Endothelial cell of umbilical vein (primary cell): ENCODE results near the gene TUBB2A. TPM values are rescaled to one million over a fixed set of nuclear protein-coding genes. Genes with fewer than 3 reads are reported as not detected.

ENCODE experiments used
- BruUV-seq: library from RNA; stranded (reverse); fragments of 400-500 nt; replicated peaks from 2 replicates; lab custom pipeline; 2021; lab: Mats Ljungman, UMichigan
- CTCF ChIA-PET: fragments of 300-600, 350-600 bp; sonication (Branson Sonifier 250); formaldehyde crosslinking; loops from one replicate; lab custom pipeline; 2021; ENCODE audit warnings: antibody characterized with exemption, inconsistent platforms; lab: Charles Lee
- POLR2A ChIA-PET: fragments of 300-600, 350-600 bp; sonication (Branson Sonifier 250); formaldehyde crosslinking; loops from one replicate; lab custom pipeline; 2021; ENCODE audit warnings: antibody characterized with exemption, inconsistent platforms; lab: Charles Lee
- DNase-seq: peaks from one replicate; pipeline ENCODE4 v3.0.0-alpha.2; 2011; ENCODE audit warnings: low read depth, low spot score
- FAIRE-seq: peaks from 2 replicates; lab custom pipeline; 2011; peaks lifted over from hg19 to GRCh38; lab: Jason Lieb, UNC
- H2AFZ ChIP-seq: 2 replicates; pipeline ENCODE4 v1.6.0; 2012; ENCODE audit warnings: low read depth, low read length, control low read depth, inconsistent platforms
- H3K27ac ChIP-seq: 2 replicates; pipeline ENCODE4 v1.5.1; 2011; ENCODE audit warnings: low read depth, mild to moderate bottlenecking, control low read depth, low read length, moderate library complexity; ENCODE audit not compliant: insufficient read depth
- H3K27me3 ChIP-seq, 2 experiments: 2 replicates each; pipeline versions ENCODE4 v1.6.0 to v1.6.1; 2011; ENCODE audit warnings: low read length in 2 of 2, mixed read lengths in 1 of 2; ENCODE audit not compliant: control insufficient read depth in 2 of 2, insufficient read depth in 2 of 2
- H3K36me3 ChIP-seq, 2 experiments: 2 replicates in 1 of 2; 3 replicates in 1 of 2; pipeline ENCODE4 v1.5.1; 2011; ENCODE audit warnings: low read length in 2 of 2, mild to moderate bottlenecking in 1 of 2, moderate library complexity in 1 of 2; ENCODE audit not compliant: control insufficient read depth in 2 of 2, insufficient read depth in 2 of 2; ENCODE audit errors: extremely low read depth in 1 of 2
- H3K4me1 ChIP-seq: 3 replicates; pipeline ENCODE4 v1.5.1; 2011; ENCODE audit warnings: mild to moderate bottlenecking, low read length; ENCODE audit not compliant: control insufficient read depth, insufficient read depth; ENCODE audit errors: extremely low read depth
- H3K4me2 ChIP-seq: 2 replicates; pipeline ENCODE4 v1.6.1; 2011; ENCODE audit warnings: low read length, control low read depth, mixed read lengths; ENCODE audit not compliant: insufficient read depth
- H3K4me3 ChIP-seq, 3 experiments: fragments of 200-600 bp in 1 of 3; sonication (generic), shearing (Covaris generic) in 1 of 3; replicated peaks in 1 of 3; 2 replicates each; pipeline ENCODE4 v1.5.1; 2011 to 2016; ENCODE audit warnings: control low read depth in 3 of 3, low read length in 3 of 3, mild to moderate bottlenecking in 2 of 3, inconsistent platforms in 1 of 3, low read depth in 1 of 3, moderate library complexity in 1 of 3; ENCODE audit not compliant: insufficient read depth in 1 of 3
- H3K79me2 ChIP-seq: 2 replicates; pipeline ENCODE4 v1.6.0; 2012; ENCODE audit warnings: low read length, inconsistent platforms; ENCODE audit not compliant: control insufficient read depth, insufficient read depth
- H3K9ac ChIP-seq: replicated peaks from 2 replicates; pipeline ENCODE3; 2011; ENCODE audit warnings: low read length, control low read depth; ENCODE audit not compliant: insufficient read depth; ENCODE audit errors: extremely low read depth
- H3K9me1 ChIP-seq: replicated peaks from 3 replicates; pipeline ENCODE4 v1.6.0; 2011; ENCODE audit warnings: mild to moderate bottlenecking, low read length; ENCODE audit not compliant: control insufficient read depth, insufficient read depth; ENCODE audit errors: extremely low read depth
- H3K9me3 ChIP-seq: replicated peaks from 2 replicates; pipeline ENCODE4 v1.5.1; 2012; ENCODE audit warnings: low read length, inconsistent platforms; ENCODE audit not compliant: control insufficient read depth, insufficient read depth
- H4K20me1 ChIP-seq: replicated peaks from 2 replicates; pipeline ENCODE3; 2011; ENCODE audit warnings: mild to moderate bottlenecking, low read length; ENCODE audit not compliant: control insufficient read depth, insufficient read depth; ENCODE audit errors: extremely low read depth
- CTCF ChIP-seq, 2 donors: IDR thresholded peaks; 1 replicate in 1 of 2; 2 replicates in 1 of 2; pipeline ENCODE4 v1.5.1; 2011; ENCODE audit warnings: low read length in 2 of 2, mild to moderate bottlenecking in 2 of 2, moderate library complexity in 2 of 2, control low read depth in 1 of 2, inconsistent platforms in 1 of 2, low read depth in 1 of 2; ENCODE audit not compliant: insufficient read depth in 1 of 2; ENCODE audit errors: extremely low read depth in 1 of 2
- EZH2 ChIP-seq: IDR thresholded peaks from 2 replicates; pipeline ENCODE4 v1.6.1; 2012; ENCODE audit warnings: borderline replicate concordance, low read depth, mild to moderate bottlenecking, moderate library complexity, low read length, inconsistent platforms; ENCODE audit not compliant: severe bottlenecking
- FOS ChIP-seq: IDR thresholded peaks from 2 replicates; pipeline ENCODE4 v1.6.1; 2011; ENCODE audit warnings: mild to moderate bottlenecking, low read length, moderate library complexity, borderline replicate concordance; ENCODE audit not compliant: insufficient read depth
- GATA2 ChIP-seq: IDR thresholded peaks from 2 replicates; pipeline ENCODE4 v1.7.0; 2011; ENCODE audit warnings: low read depth, mild to moderate bottlenecking, moderate library complexity, mixed read lengths, low read length; ENCODE audit not compliant: insufficient read length, insufficient read depth
- JUN ChIP-seq: IDR thresholded peaks from 2 replicates; pipeline ENCODE4 v1.6.1; 2011; ENCODE audit warnings: borderline replicate concordance, low read depth; ENCODE audit not compliant: insufficient read length, insufficient read depth
- MAX ChIP-seq: IDR thresholded peaks from 2 replicates; pipeline ENCODE4 v1.6.1; 2011; ENCODE audit not compliant: insufficient read depth, insufficient read length
- MYC ChIP-seq: IDR thresholded peaks from one replicate; pipeline ENCODE4 v1.6.1; 2011; ENCODE audit warnings: mild to moderate bottlenecking, low read depth, low read length
- POLR2A ChIP-seq: IDR thresholded peaks from 2 replicates; pipeline ENCODE4 v1.6.1; 2012; ENCODE audit warnings: low read depth, mild to moderate bottlenecking, control low read depth, low read length
- POLR2AphosphoS5 ChIP-seq: IDR thresholded peaks from 2 replicates; pipeline ENCODE4 v1.6.1; 2012; ENCODE audit warnings: low read depth, mild to moderate bottlenecking, control low read depth, low read length, moderate library complexity; ENCODE audit not compliant: insufficient read depth
- dilution Hi-C: fragments of 300-500 bp; cut with MboI; formaldehyde crosslinking; loops from one replicate; pipeline ENCODE4 v1.15.0; 2019; ENCODE audit warnings: low sequenced_read_pairs; ENCODE audit not compliant: extremely low pct_ligation_motif_present
- intact Hi-C: fragments of 100-400 bp; cut with micrococcal nuclease; formaldehyde crosslinking; loops from one replicate; pipeline ENCODE4 v1.10.0; 2022
- polyA plus RNA-seq, 4 experiments: library from polyadenylated mRNA; depleted of rRNA in 3 of 4; stranded (reverse) in 3 of 4; unstranded in 1 of 4; fragments of >200 nt; gene quantifications; 2 replicates each; pipeline versions ENCODE4 v1.2.1 to v1.2.3, GENCODE V29; 2011 to 2012; ENCODE audit warnings: missing spikeins in 1 of 4
- total RNA-seq: library from RNA; stranded (reverse); gene quantifications from 2 replicates; pipeline ENCODE4 v1.2.3, GENCODE V29; 2021

Gene TUBB2A
- total and polyA plus RNA-seq, 2 donors (not counting 3 experiments of a cell fraction or from before 2014, with no cell fraction given), result 80.3 to 99.2 TPM

GRCh38 chr6:3188262-3188661, 30.9 kb upstream of the TUBB2A start:
- no peaks in the 10 kb centered on the region for H3K9me1 ChIP-seq
- peaks cover 10 to 17% of the 10 kb centered on the region in 2 experiments for H3K27me3 ChIP-seq
- H3K27ac ChIP-seq, result no peak overlapping the region
- no peaks in the 10 kb centered on the region for H3K79me2 ChIP-seq
- POLR2A ChIA-PET, result no interaction called here
- no peak overlapping the region for H3K4me3 ChIP-seq
- no peaks in the 10 kb centered on the region for H3K4me1 ChIP-seq
- H3K4me2 ChIP-seq, result no peak overlapping the region
- no peak overlapping the region for H3K9ac ChIP-seq
- H3K9me3 ChIP-seq, result no peaks in the 10 kb centered on the region
- intact Hi-C loops (no loop called here), dilution Hi-C loops (no loop called here)
- no TSS peak for BruUV-seq
- no peak for TF ChIP-seq MYC
- TF ChIP-seq GATA2, result no peak
- TF ChIP-seq MAX, result no peak
- DNase-seq (no peak), FAIRE-seq (no peak)
- H3K36me3 ChIP-seq, result no peaks in the 10 kb centered on the region
- CTCF ChIA-PET, result interaction anchor here (1.8 kb wide), 1 partner anchor 21 kb away, joined by 6 read pairs; no protein-coding TSS in a partner anchor
- H2AFZ ChIP-seq, result no peak overlapping the region
- H4K20me1 ChIP-seq, result no peaks in the 10 kb centered on the region

GRCh38 chr6:3186974-3187382, 29.6 kb upstream of the TUBB2A start:
- H3K79me2 ChIP-seq, result no peaks in the 10 kb centered on the region
- TF ChIP-seq MAX (no peak), POLR2AphosphoS5 (no peak), MYC (no peak), CTCF (IDR thresholded peaks at IDR 0.05; ENCODE audit: extremely low read depth in 1 of 2, insufficient read depth in 1 of 2, low read depth in 1 of 2, low read length in 2 of 2) (no peak), POLR2A (no peak), GATA2 (no peak), JUN (no peak), EZH2 (no peak), FOS (no peak)
- H3K4me3 ChIP-seq, result no peak overlapping the region
- H4K20me1 ChIP-seq, result no peaks in the 10 kb centered on the region
- ChIA-PET POLR2A (no interaction called here), CTCF (interaction anchor here (0.6 to 1.5 kb wide), 3 partner anchors 11 to 475 kb away, joined by 3 to 4 read pairs (median 3); no protein-coding TSS in a partner anchor)
- DNase-seq, result no peak
- no peak overlapping the region for H2AFZ ChIP-seq
- H3K9me1 ChIP-seq, result no peaks in the 10 kb centered on the region
- intact Hi-C loops (no loop called here), dilution Hi-C loops (no loop called here)
- FAIRE-seq, result no peak
- H3K36me3 ChIP-seq, result no peaks in the 10 kb centered on the region
- no peak overlapping the region for H3K9ac ChIP-seq
- peaks cover 10 to 17% of the 10 kb centered on the region in 2 experiments for H3K27me3 ChIP-seq
- H3K9me3 ChIP-seq, result no peaks in the 10 kb centered on the region
- no peaks in the 10 kb centered on the region for H3K4me1 ChIP-seq
- no peak overlapping the region for H3K27ac ChIP-seq
- BruUV-seq, result no TSS peak
- H3K4me2 ChIP-seq, result no peak overlapping the region
